ENCODE measurements around the gene CA12.

- TF ChIP-seq, protein P1, sequence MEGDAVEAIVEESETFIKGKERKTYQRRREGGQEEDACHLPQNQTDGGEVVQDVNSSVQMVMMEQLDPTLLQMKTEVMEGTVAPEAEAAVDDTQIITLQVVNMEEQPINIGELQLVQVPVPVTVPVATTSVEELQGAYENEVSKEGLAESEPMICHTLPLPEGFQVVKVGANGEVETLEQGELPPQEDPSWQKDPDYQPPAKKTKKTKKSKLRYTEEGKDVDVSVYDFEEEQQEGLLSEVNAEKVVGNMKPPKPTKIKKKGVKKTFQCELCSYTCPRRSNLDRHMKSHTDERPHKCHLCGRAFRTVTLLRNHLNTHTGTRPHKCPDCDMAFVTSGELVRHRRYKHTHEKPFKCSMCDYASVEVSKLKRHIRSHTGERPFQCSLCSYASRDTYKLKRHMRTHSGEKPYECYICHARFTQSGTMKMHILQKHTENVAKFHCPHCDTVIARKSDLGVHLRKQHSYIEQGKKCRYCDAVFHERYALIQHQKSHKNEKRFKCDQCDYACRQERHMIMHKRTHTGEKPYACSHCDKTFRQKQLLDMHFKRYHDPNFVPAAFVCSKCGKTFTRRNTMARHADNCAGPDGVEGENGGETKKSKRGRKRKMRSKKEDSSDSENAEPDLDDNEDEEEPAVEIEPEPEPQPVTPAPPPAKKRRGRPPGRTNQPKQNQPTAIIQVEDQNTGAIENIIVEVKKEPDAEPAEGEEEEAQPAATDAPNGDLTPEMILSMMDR (IDR thresholded peaks at IDR 0.05) = no peak
- no peak for TF ChIP-seq POLR2A (IDR thresholded peaks at IDR 0.05)
These were observed 40.8 kb downstream of the CA12 start for GRCh38 chr15:63340878-63341277.
